ENCODE measurements around the gene ESPN. TPM values are rescaled to one million over a fixed set of nuclear protein-coding genes. Genes with fewer than 3 reads are reported as not detected.

ESPN gene
- polyA plus RNA-seq, 1 donor (not counting 4 experiments of a cell fraction or from before 2014, with no cell fraction given), result 0.47 TPM

- Histone ChIP-seq H3K9ac (ENCODE audit: control insufficient read depth, extremely low read depth, insufficient read depth, low read length) (no peak overlapping the region), H4K20me1 (ENCODE audit: control insufficient read depth, extremely low read depth, insufficient read depth, low read length) (no peaks in the 10 kb centered on the region), H3K4me3 (ENCODE audit: control insufficient read depth in 2 of 3, extremely low read depth in 1 of 3, insufficient read depth in 2 of 3, low read depth in 1 of 3, low read length in 3 of 3) (no peak overlapping the region), H3K36me3 (ENCODE audit: control insufficient read depth in 2 of 2, extremely low read depth in 1 of 2, insufficient read depth in 2 of 2, low read length in 2 of 2) (peaks cover 39 to 53% of the 10 kb centered on the region in 2 experiments), H3K27ac (ENCODE audit: control insufficient read depth, insufficient read depth, low read length) (no peak overlapping the region), H3K4me2 (ENCODE audit: control insufficient read depth, extremely low read depth, insufficient read depth, low read depth, low read length) (no peak overlapping the region), H3K9me3 (ENCODE audit: control insufficient read depth, low read depth, low read length) (no peaks in the 10 kb centered on the region), H2AFZ (ENCODE audit: control insufficient read depth, low read length) (no peak overlapping the region), H3K79me2 (ENCODE audit: control insufficient read depth, insufficient read depth, low read length) (no peaks in the 10 kb centered on the region), H3K27me3 (ENCODE audit: control insufficient read depth, extremely low read depth, insufficient read depth, low read length) (no peaks in the 10 kb centered on the region), H3K4me1 (ENCODE audit: control insufficient read depth, extremely low read depth, insufficient read depth, low read length) (peaks cover 17% of the 10 kb centered on the region), H3K9me1 (ENCODE audit: control insufficient read depth, extremely low read depth, insufficient read depth, low read length) (peaks cover 2% of the 10 kb centered on the region)
- DNase-seq (ENCODE audit: low read depth, low spot score) (no peak), FAIRE-seq (no peak)
- dilution Hi-C loops (cut with MboI; ENCODE audit: extremely low pct_ligation_motif_present, low sequenced_read_pairs), result no loop called here
- no peak for TF ChIP-seq CTCF (optimal IDR thresholded peaks at IDR 0.05 in 1 of 3, IDR thresholded peaks at IDR 0.05 in 1 of 3, conservative IDR thresholded peaks at IDR 0.05 in 1 of 3; ENCODE audit: extremely low read depth in 1 of 3, insufficient read depth in 2 of 3, low read length in 3 of 3)
- no peak for TF ChIP-seq EZH2 (IDR thresholded peaks at IDR 0.05; ENCODE audit: low read length)
Measured at GRCh38 chr1:6468729-6469461, 44.3 kb downstream of the ESPN start.

GRCh38 chr1:6470132-6471085, 45.8 kb downstream of the ESPN start:
- Histone ChIP-seq H3K4me1 (ENCODE audit: control insufficient read depth, extremely low read depth, insufficient read depth, low read length) (peaks cover 17% of the 10 kb centered on the region), H3K79me2 (ENCODE audit: control insufficient read depth, insufficient read depth, low read length) (no peaks in the 10 kb centered on the region), H4K20me1 (ENCODE audit: control insufficient read depth, extremely low read depth, insufficient read depth, low read length) (no peaks in the 10 kb centered on the region), H3K9me3 (ENCODE audit: control insufficient read depth, low read depth, low read length) (no peaks in the 10 kb centered on the region), H3K27me3 (ENCODE audit: control insufficient read depth, extremely low read depth, insufficient read depth, low read length) (no peaks in the 10 kb centered on the region), H3K27ac (ENCODE audit: control insufficient read depth, insufficient read depth, low read length) (no peak overlapping the region), H3K4me3 (ENCODE audit: control insufficient read depth in 2 of 3, extremely low read depth in 1 of 3, insufficient read depth in 2 of 3, low read depth in 1 of 3, low read length in 3 of 3) (no peak overlapping the region), H3K36me3 (ENCODE audit: control insufficient read depth in 2 of 2, extremely low read depth in 1 of 2, insufficient read depth in 2 of 2, low read length in 2 of 2) (peaks cover 43 to 45% of the 10 kb centered on the region in 2 experiments), H3K4me2 (ENCODE audit: control insufficient read depth, extremely low read depth, insufficient read depth, low read depth, low read length) (no peak overlapping the region), H2AFZ (ENCODE audit: control insufficient read depth, low read length) (no peak overlapping the region), H3K9me1 (ENCODE audit: control insufficient read depth, extremely low read depth, insufficient read depth, low read length) (peaks cover 2% of the 10 kb centered on the region), H3K9ac (ENCODE audit: control insufficient read depth, extremely low read depth, insufficient read depth, low read length) (no peak overlapping the region)
- TF ChIP-seq CTCF (optimal IDR thresholded peaks at IDR 0.05 in 1 of 3, IDR thresholded peaks at IDR 0.05 in 1 of 3, conservative IDR thresholded peaks at IDR 0.05 in 1 of 3; ENCODE audit: extremely low read depth in 1 of 3, insufficient read depth in 2 of 3, low read length in 3 of 3) (no peak), EZH2 (IDR thresholded peaks at IDR 0.05; ENCODE audit: low read length) (no peak)
- FAIRE-seq (no peak), DNase-seq (ENCODE audit: low read depth, low spot score) (no peak)
- dilution Hi-C loops (cut with MboI; ENCODE audit: extremely low pct_ligation_motif_present, low sequenced_read_pairs), result no loop called here
